ENCODE data around the gene MAP3K13. TPM values are rescaled to one million over a fixed set of nuclear protein-coding genes. Genes with fewer than 3 reads are reported as not detected.

Gene MAP3K13
- total RNA-seq, 1 experiment from 2014 or later: 18.4 TPM

- DNase-seq (ENCODE audit: low read depth in 1 of 2, low spot score in 2 of 2): no peak
- peaks cover 3% of the 10 kb centered on the region for H3K36me3 ChIP-seq
- H3K27ac ChIP-seq: no peak overlapping the region
- H3K9me3 ChIP-seq (replicated peaks): no peaks in the 10 kb centered on the region
- no peak overlapping the region for H3K4me3 ChIP-seq
- H3K27me3 ChIP-seq (replicated peaks): no peaks in the 10 kb centered on the region
- 0 out of 2 replicates have a peak, but pooled peaks cover 4% of the 10 kb centered on the region for H3K4me1 ChIP-seq (replicated peaks)
Observed at GRCh38 chr3:185502987-185503386, 140.1 kb downstream of the MAP3K13 start.

GRCh38 chr3:185503521-185503920 lies 140.6 kb downstream of the MAP3K13 start:
- no peaks in the 10 kb centered on the region for H3K9me3 ChIP-seq (replicated peaks)
- peaks cover 3% of the 10 kb centered on the region for H3K36me3 ChIP-seq
- H3K4me1 ChIP-seq (replicated peaks): 0 out of 2 replicates have a peak, but pooled peaks cover 4% of the 10 kb centered on the region
- no peak for DNase-seq (ENCODE audit: low read depth in 1 of 2, low spot score in 2 of 2)
- no peak overlapping the region for H3K4me3 ChIP-seq
- no peak overlapping the region for H3K27ac ChIP-seq
- H3K27me3 ChIP-seq (replicated peaks): no peaks in the 10 kb centered on the region

- Histone ChIP-seq H3K27ac (no peak overlapping the region), H3K27me3 (replicated peaks) (no peaks in the 10 kb centered on the region), H3K4me3 (no peak overlapping the region), H3K4me1 (replicated peaks) (no peaks in the 10 kb centered on the region), H3K9me3 (replicated peaks) (no peaks in the 10 kb centered on the region), H3K36me3 (no peaks in the 10 kb centered on the region)
- DNase-seq (ENCODE audit: low read depth in 1 of 2, low spot score in 2 of 2): no peak
Observed at GRCh38 chr3:185504636-185505035, 141.7 kb downstream of the MAP3K13 start.

GRCh38 chr3:185507883-185508282 lies 144.9 kb downstream of the MAP3K13 start:
- no peak for DNase-seq (ENCODE audit: low read depth in 1 of 2, low spot score in 2 of 2)
- Histone ChIP-seq H3K4me3 (no peak overlapping the region), H3K9me3 (replicated peaks) (no peaks in the 10 kb centered on the region), H3K36me3 (no peaks in the 10 kb centered on the region), H3K27me3 (replicated peaks) (no peaks in the 10 kb centered on the region), H3K27ac (no peak overlapping the region), H3K4me1 (replicated peaks) (no peaks in the 10 kb centered on the region)

- Histone ChIP-seq H3K4me3 (no peak overlapping the region), H3K27me3 (replicated peaks) (no peaks in the 10 kb centered on the region), H3K9me3 (replicated peaks) (no peaks in the 10 kb centered on the region), H3K27ac (no peak overlapping the region), H3K36me3 (no peaks in the 10 kb centered on the region), H3K4me1 (replicated peaks) (no peaks in the 10 kb centered on the region)
- no peak for DNase-seq (ENCODE audit: low read depth in 1 of 2, low spot score in 2 of 2)
Observed at GRCh38 chr3:185508335-185508991, 145.5 kb downstream of the MAP3K13 start.

GRCh38 chr3:185511711-185512110 lies 148.8 kb downstream of the MAP3K13 start:
- DNase-seq (ENCODE audit: low read depth in 1 of 2, low spot score in 2 of 2): no peak
- Histone ChIP-seq H3K36me3 (no peaks in the 10 kb centered on the region), H3K27me3 (replicated peaks) (no peaks in the 10 kb centered on the region; the same call in 1 of the 2 replicates), H3K4me3 (no peak overlapping the region), H3K4me1 (replicated peaks) (no peaks in the 10 kb centered on the region), H3K9me3 (replicated peaks) (no peaks in the 10 kb centered on the region), H3K27ac (no peak overlapping the region)

- no peaks in the 10 kb centered on the region for H3K9me3 ChIP-seq (replicated peaks)
- peaks cover 2% of the 10 kb centered on the region; the same call in 1 of the 2 replicates for H3K27me3 ChIP-seq (replicated peaks)
- no peaks in the 10 kb centered on the region for H3K36me3 ChIP-seq
- H3K4me3 ChIP-seq: no peak overlapping the region
- no peak overlapping the region for H3K27ac ChIP-seq
- no peak for DNase-seq (ENCODE audit: low read depth in 1 of 2, low spot score in 2 of 2)
- no peaks in the 10 kb centered on the region for H3K4me1 ChIP-seq (replicated peaks)
Observed at GRCh38 chr3:185517387-185518130, 154.6 kb downstream of the MAP3K13 start.

- DNase-seq (ENCODE audit: low read depth in 1 of 2, low spot score in 2 of 2): no peak
- Histone ChIP-seq H3K27me3 (replicated peaks) (peaks cover 2% of the 10 kb centered on the region; the same call in 1 of the 2 replicates), H3K36me3 (no peaks in the 10 kb centered on the region), H3K27ac (no peak overlapping the region), H3K4me1 (replicated peaks) (no peaks in the 10 kb centered on the region), H3K4me3 (no peak overlapping the region), H3K9me3 (replicated peaks) (no peaks in the 10 kb centered on the region)
Observed at GRCh38 chr3:185519021-185519420, 156.1 kb downstream of the MAP3K13 start.

- Histone ChIP-seq H3K4me1 (replicated peaks) (no peaks in the 10 kb centered on the region), H3K9me3 (replicated peaks) (no peaks in the 10 kb centered on the region), H3K27ac (no peak overlapping the region), H3K27me3 (replicated peaks) (0 out of 2 replicates have a peak, but pooled peaks cover 2% of the 10 kb centered on the region), H3K4me3 (no peak overlapping the region), H3K36me3 (no peaks in the 10 kb centered on the region)
- no peak for DNase-seq (ENCODE audit: low read depth in 1 of 2, low spot score in 2 of 2)
Observed at GRCh38 chr3:185521349-185522138, 158.6 kb downstream of the MAP3K13 start.

GRCh38 chr3:185526349-185526951 lies 163.5 kb downstream of the MAP3K13 start:
- DNase-seq (ENCODE audit: low read depth in 1 of 2, low spot score in 2 of 2): no peak
- H3K9me3 ChIP-seq (replicated peaks): no peaks in the 10 kb centered on the region

GRCh38 chr3:185527364-185527763 lies 164.4 kb downstream of the MAP3K13 start:
- Histone ChIP-seq H3K27ac (no peak overlapping the region), H3K4me1 (replicated peaks) (no peaks in the 10 kb centered on the region), H3K36me3 (no peaks in the 10 kb centered on the region), H3K27me3 (replicated peaks) (no peaks in the 10 kb centered on the region), H3K9me3 (replicated peaks) (no peaks in the 10 kb centered on the region), H3K4me3 (no peak overlapping the region)
- no peak for DNase-seq (ENCODE audit: low read depth in 1 of 2, low spot score in 2 of 2)

More at GRCh38 chr3:185526349-185526951, 163.5 kb downstream of the MAP3K13 start:
- Histone ChIP-seq H3K4me1 (replicated peaks) (no peaks in the 10 kb centered on the region), H3K36me3 (no peaks in the 10 kb centered on the region), H3K27ac (no peak overlapping the region), H3K4me3 (no peak overlapping the region), H3K27me3 (replicated peaks) (0 out of 2 replicates have a peak, but pooled peaks cover 2% of the 10 kb centered on the region)

GRCh38 chr3:185528532-185528931 lies 165.6 kb downstream of the MAP3K13 start:
- no peaks in the 10 kb centered on the region for H3K9me3 ChIP-seq (replicated peaks)
- H3K4me3 ChIP-seq: no peak overlapping the region
- H3K4me1 ChIP-seq (replicated peaks): no peaks in the 10 kb centered on the region
- H3K27me3 ChIP-seq (replicated peaks): no peaks in the 10 kb centered on the region
- no peaks in the 10 kb centered on the region for H3K36me3 ChIP-seq
- no peak for DNase-seq (ENCODE audit: low read depth in 1 of 2, low spot score in 2 of 2)
- no peak overlapping the region for H3K27ac ChIP-seq

- Histone ChIP-seq H3K4me1 (replicated peaks) (no peaks in the 10 kb centered on the region), H3K9me3 (replicated peaks) (no peaks in the 10 kb centered on the region), H3K27ac (no peak overlapping the region), H3K4me3 (no peak overlapping the region), H3K27me3 (replicated peaks) (no peaks in the 10 kb centered on the region), H3K36me3 (no peaks in the 10 kb centered on the region)
- no peak for DNase-seq (ENCODE audit: low read depth in 1 of 2, low spot score in 2 of 2)
Observed at GRCh38 chr3:185530856-185531255, 167.9 kb downstream of the MAP3K13 start.
